MG63 (cell line): ENCODE data around the gene FCHSD2. TPM values are rescaled to one million over a fixed set of nuclear protein-coding genes. Genes with fewer than 3 reads are reported as not detected.

ENCODE experiments used
- DNase-seq: peaks from one replicate; pipeline ENCODE4 v3.0.0-alpha.2; 2020
- H3K27me3 ChIP-seq: fragments of 250-450 bp; sonication (Bioruptor Pico); 2 replicates; pipeline ENCODE4 v1.5.1; 2020; ENCODE audit warnings: mild to moderate bottlenecking, moderate library complexity
- H3K36me3 ChIP-seq: fragments of 250-450 bp; sonication (Bioruptor Pico); 2 replicates; pipeline ENCODE4 v1.5.1; 2020; ENCODE audit warnings: mild to moderate bottlenecking, moderate library complexity
- H3K4me3 ChIP-seq: fragments of 250-450 bp; sonication (Bioruptor Pico); 2 replicates; pipeline ENCODE4 v1.5.1; 2020; ENCODE audit warnings: mild to moderate bottlenecking, moderate library complexity
- H3K9me3 ChIP-seq: fragments of 250-450 bp; sonication (Bioruptor Pico); 2 replicates; pipeline ENCODE4 v1.5.1; 2020; ENCODE audit warnings: mild to moderate bottlenecking, moderate library complexity
- total RNA-seq: library from RNA; depleted of rRNA; stranded (reverse); fragments of >200 nt; shearing (Covaris generic); gene quantifications from 2 replicates; pipeline ENCODE4 v1.2.3, GENCODE V29; 2014; ENCODE audit warnings: low replicate concordance

Gene FCHSD2
- total RNA-seq, 1 experiment from 2014 or later: 8.2 TPM

GRCh38 chr11:73019449-73019848 lies 122.7 kb downstream of the FCHSD2 start:
- Histone ChIP-seq H3K36me3 (no peaks in the 10 kb centered on the region), H3K4me3 (no peak overlapping the region), H3K27me3 (no peaks in the 10 kb centered on the region), H3K9me3 (peaks cover 7% of the 10 kb centered on the region)
- no peak for DNase-seq

GRCh38 chr11:73018856-73019255 lies 123.3 kb downstream of the FCHSD2 start:
- Histone ChIP-seq H3K27me3 (no peaks in the 10 kb centered on the region), H3K9me3 (peaks cover 3% of the 10 kb centered on the region; the same call in 1 of the 2 replicates), H3K36me3 (no peaks in the 10 kb centered on the region), H3K4me3 (no peak overlapping the region)
- DNase-seq: no peak

GRCh38 chr11:73017024-73017751 lies 124.9 kb downstream of the FCHSD2 start:
- no peak for DNase-seq
- H3K36me3 ChIP-seq: no peaks in the 10 kb centered on the region
- no peaks in the 10 kb centered on the region for H3K9me3 ChIP-seq
- H3K27me3 ChIP-seq: no peaks in the 10 kb centered on the region
- H3K4me3 ChIP-seq: no peak overlapping the region

DNA sequence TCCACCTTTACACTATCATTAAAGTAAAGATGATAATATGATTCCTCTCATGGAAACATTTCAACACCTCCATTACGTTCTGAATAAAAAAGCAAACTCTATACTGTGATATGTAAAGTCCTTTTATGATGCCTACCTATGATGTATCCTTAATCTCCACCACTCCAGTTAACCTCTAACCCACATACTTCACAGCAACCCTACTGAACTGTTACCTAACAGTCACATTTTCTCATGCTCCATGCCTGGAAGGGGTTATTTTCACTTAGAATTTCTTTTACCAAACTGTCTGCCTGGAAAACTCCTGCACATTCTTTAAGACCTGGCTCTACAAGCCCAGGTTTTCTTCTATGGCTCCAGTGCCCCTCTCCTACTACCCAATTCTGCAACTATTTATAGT lies 129.1 kb downstream of the FCHSD2 start:
- no peak overlapping the region for H3K4me3 ChIP-seq
- no peak for DNase-seq
- peaks cover 15% of the 10 kb centered on the region for H3K36me3 ChIP-seq
- H3K27me3 ChIP-seq: no peaks in the 10 kb centered on the region
- peaks cover 7% of the 10 kb centered on the region for H3K9me3 ChIP-seq

DNA sequence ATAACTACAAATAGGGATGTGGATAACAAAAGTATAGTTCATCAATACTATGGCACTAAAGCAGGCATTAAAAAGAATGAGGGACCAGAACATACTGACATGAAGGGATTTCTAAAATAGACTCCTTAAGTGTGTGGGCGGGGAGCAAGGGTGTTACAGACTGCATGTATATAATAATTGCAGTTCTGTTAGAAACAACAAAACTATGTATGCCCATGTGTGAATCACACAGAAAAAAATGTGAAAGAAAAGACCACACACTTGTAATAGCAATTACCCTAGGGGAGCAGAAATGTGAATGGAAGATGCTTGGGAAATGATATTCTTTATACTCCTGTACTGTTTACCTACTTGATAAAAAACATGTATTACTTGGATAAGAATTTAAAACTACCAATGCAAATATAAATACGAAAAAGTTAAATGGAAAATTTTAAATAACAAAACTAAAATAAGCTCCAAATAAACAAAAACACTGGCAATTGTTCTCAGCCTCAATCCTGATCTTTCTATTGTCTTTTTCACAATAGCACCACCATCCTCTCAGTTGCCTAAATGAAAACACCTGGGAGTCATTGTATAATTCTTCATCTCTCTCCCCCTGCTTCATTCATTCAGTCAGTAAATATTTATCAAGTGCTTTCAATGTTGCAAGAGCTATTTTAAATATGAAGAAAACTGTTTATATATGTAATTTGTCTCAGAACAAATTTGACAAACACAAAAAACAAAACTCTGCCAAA lies 129.8 kb downstream of the FCHSD2 start:
- no peak for DNase-seq
- no peaks in the 10 kb centered on the region for H3K27me3 ChIP-seq
- no peak overlapping the region for H3K4me3 ChIP-seq
- peaks cover 7% of the 10 kb centered on the region for H3K9me3 ChIP-seq
- peaks cover 15% of the 10 kb centered on the region for H3K36me3 ChIP-seq

GRCh38 chr11:73011126-73011817 lies 130.8 kb downstream of the FCHSD2 start:
- no peak for DNase-seq
- no peaks in the 10 kb centered on the region for H3K27me3 ChIP-seq

GRCh38 chr11:73009972-73010371 lies 132.1 kb downstream of the FCHSD2 start:
- peaks cover 15% of the 10 kb centered on the region for H3K36me3 ChIP-seq
- no peak for DNase-seq
- no peaks in the 10 kb centered on the region for H3K27me3 ChIP-seq
- H3K9me3 ChIP-seq: peaks cover 7% of the 10 kb centered on the region
- no peak overlapping the region for H3K4me3 ChIP-seq

More at GRCh38 chr11:73011126-73011817, 130.8 kb downstream of the FCHSD2 start:
- Histone ChIP-seq H3K9me3 (peaks cover 7% of the 10 kb centered on the region), H3K36me3 (peaks cover 15% of the 10 kb centered on the region), H3K4me3 (no peak overlapping the region)

DNA sequence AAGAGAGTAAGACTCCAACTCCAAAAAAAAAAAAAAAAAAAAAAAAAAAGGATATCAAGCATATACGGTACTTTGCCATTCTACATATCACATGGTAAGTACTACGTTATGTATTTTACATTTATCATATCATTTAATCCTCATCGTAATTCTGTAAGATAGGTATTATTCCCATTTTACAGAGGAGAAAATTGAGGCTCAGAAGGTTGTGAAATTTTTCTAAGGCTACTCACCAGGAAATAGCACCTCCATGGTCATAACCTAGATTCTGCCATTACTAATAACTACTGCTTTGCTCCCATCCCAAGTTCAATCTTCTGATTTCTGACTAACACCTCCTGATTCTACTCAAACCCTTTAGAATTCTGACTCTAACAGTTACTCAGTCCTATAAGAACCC lies 138.0 kb downstream of the FCHSD2 start:
- Histone ChIP-seq H3K27me3 (no peaks in the 10 kb centered on the region), H3K36me3 (no peaks in the 10 kb centered on the region), H3K9me3 (no peaks in the 10 kb centered on the region), H3K4me3 (no peak overlapping the region)
- no peak for DNase-seq

GRCh38 chr11:73003088-73003487 lies 139.0 kb downstream of the FCHSD2 start:
- H3K36me3 ChIP-seq: no peaks in the 10 kb centered on the region
- H3K4me3 ChIP-seq: no peak overlapping the region
- no peaks in the 10 kb centered on the region for H3K9me3 ChIP-seq
- no peaks in the 10 kb centered on the region for H3K27me3 ChIP-seq
- no peak for DNase-seq

- Histone ChIP-seq H3K27me3 (no peaks in the 10 kb centered on the region), H3K9me3 (no peaks in the 10 kb centered on the region), H3K36me3 (no peaks in the 10 kb centered on the region), H3K4me3 (no peak overlapping the region)
- DNase-seq: no peak
Observed at GRCh38 chr11:73002214-73002613, 139.9 kb downstream of the FCHSD2 start.

DNA sequence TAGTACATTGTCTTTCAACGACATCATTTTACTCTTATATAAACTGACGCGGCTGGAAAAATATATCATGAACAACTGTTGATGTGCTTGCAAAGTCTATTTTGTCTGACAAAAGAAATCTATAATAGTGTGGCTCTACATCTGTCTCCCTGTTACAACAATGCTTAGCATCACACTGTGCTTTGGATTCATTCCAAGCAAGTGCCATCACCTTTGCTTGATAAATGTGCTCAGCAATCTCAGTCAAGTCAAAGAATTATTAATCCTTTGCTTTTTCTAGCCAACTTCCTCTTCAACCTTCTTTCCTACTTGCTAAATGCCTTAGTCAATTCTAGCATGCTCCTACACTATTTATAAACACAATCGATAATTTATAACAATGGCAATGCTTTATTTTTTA lies 140.5 kb downstream of the FCHSD2 start:
- Histone ChIP-seq H3K27me3 (no peaks in the 10 kb centered on the region), H3K36me3 (no peaks in the 10 kb centered on the region), H3K9me3 (no peaks in the 10 kb centered on the region), H3K4me3 (no peak overlapping the region)
- DNase-seq: no peak

DNA sequence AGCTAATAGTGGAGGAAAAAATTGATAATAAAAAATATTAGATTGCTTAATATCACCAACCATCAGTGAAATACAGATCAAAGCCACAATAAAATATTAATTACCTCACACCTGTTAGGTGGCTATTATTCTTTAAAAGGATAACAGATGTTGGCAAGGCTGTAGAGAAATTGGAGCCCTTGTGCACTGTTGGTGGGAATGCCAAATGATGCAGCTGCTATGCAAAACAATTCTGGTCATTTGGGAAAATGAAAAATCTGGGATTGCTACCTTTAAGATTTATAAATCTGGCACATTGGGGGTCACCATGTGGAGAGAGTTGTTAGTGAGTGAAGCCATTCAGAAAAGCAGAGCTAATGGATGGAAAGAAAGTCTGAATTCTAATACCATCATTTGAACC lies 143.4 kb downstream of the FCHSD2 start:
- H3K27me3 ChIP-seq: no peaks in the 10 kb centered on the region
- H3K9me3 ChIP-seq: no peaks in the 10 kb centered on the region
- no peak overlapping the region for H3K4me3 ChIP-seq
- no peaks in the 10 kb centered on the region for H3K36me3 ChIP-seq
- no peak for DNase-seq

DNA sequence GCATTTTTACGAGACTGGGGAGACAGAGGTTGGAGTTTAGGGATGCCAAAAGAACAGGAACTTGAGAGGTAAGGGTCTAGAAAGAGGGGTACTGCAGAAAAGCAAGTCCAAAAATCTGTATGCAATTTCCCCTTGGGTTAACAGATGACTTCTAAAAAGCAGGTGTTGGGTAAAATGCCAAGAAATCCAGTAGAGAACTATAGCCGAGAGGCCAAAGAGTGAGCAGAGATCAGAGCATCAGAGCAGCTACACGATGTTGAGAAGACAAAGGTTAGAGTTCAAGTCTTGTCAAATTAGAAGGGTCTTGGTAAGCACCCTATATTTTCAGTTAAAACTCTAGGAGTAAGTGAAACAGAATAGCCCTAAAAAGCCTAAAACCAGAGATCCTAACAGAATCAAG lies 145.2 kb downstream of the FCHSD2 start:
- Histone ChIP-seq H3K36me3 (no peaks in the 10 kb centered on the region), H3K4me3 (no peak overlapping the region), H3K9me3 (no peaks in the 10 kb centered on the region), H3K27me3 (no peaks in the 10 kb centered on the region)
- no peak for DNase-seq

GRCh38 chr11:72989727-72990126 lies 152.4 kb downstream of the FCHSD2 start:
- DNase-seq: no peak
- Histone ChIP-seq H3K36me3 (peaks cover 2% of the 10 kb centered on the region; the same call in 1 of the 2 replicates), H3K27me3 (no peaks in the 10 kb centered on the region), H3K4me3 (no peak overlapping the region), H3K9me3 (no peaks in the 10 kb centered on the region)

DNA sequence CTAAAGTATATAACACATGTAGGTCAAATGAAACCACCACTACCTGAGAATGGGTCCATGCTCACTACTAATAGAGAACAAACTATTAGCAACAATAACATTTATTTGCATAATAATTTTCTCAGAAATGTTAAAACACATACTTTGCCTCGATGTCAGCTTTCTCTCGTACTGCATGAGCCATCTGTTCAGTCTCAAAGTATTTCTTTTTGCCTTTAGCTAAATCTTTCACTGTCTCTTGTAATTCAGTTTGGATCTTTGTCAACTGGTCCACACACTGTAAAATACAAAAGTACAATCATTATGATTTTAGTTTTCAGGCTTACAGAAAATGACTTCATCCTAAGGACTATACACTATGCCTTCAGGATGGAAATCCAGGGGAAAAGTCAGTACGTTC lies 153.3 kb downstream of the FCHSD2 start:
- peaks cover 2% of the 10 kb centered on the region for H3K36me3 ChIP-seq
- H3K27me3 ChIP-seq: no peaks in the 10 kb centered on the region
- no peaks in the 10 kb centered on the region for H3K9me3 ChIP-seq
- H3K4me3 ChIP-seq: no peak overlapping the region
- no peak for DNase-seq

DNA sequence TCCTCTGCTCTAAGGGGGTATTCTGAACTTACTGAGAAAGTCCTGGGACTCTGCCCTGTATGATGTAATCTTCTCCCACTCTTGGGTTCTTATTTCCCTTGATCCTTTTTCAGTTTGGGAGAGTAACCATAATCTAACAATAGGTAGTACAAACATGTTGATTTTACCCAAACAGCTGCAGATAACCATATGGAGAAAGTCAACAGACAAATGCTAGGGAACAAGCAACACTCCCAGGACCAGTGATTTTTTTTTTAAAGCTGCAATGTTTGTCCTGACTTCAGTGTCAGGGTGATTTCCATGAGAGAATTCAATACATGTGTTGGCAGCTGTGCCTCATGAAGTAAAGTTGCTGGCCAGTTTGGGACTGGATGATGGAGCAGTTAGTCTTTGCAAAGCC lies 156.5 kb downstream of the FCHSD2 start:
- no peak for DNase-seq
- no peak overlapping the region for H3K4me3 ChIP-seq
- peaks cover 2% of the 10 kb centered on the region for H3K36me3 ChIP-seq
- no peaks in the 10 kb centered on the region for H3K9me3 ChIP-seq
- H3K27me3 ChIP-seq: no peaks in the 10 kb centered on the region

DNA sequence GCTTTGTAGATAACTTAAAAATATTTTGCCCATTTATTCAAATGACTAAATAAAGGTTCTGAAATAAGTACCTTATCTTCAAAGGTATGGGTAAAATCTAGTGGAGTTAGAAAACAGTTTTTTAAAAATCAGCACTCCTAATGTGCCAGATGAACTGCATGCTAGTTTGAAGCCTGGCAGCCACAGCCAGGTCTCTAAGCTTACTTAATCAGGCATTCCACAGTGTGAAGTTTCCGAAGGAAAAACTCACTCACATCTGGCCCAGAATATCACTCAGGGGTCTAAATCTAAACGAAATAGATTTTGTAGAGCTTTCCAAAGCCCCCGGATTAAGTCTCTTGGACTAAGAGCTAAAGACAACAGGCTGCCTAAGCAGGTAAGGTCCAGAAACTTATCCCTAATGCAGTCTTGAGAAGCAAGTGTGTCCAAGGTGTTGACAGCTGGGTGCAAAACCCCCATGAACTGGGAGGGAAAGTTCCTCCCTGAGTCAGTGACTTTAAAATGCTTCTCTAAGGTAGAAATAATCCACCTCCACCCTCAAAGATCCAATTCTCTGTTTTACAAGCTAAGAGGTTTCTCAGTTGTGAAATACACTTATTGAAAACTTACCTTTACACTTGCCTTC lies 157.6 kb downstream of the FCHSD2 start:
- no peak for DNase-seq
- Histone ChIP-seq H3K9me3 (no peaks in the 10 kb centered on the region), H3K27me3 (no peaks in the 10 kb centered on the region), H3K36me3 (peaks cover 2% of the 10 kb centered on the region), H3K4me3 (no peak overlapping the region)
